GM12878 (cell line): ENCODE results near the gene HDAC7. TPM values are rescaled to one million over a fixed set of nuclear protein-coding genes. Genes with fewer than 3 reads are reported as not detected.

ENCODE experiments used
- ATAC-seq: fragments of 200-7000 bp; cut with Tn5 transposase; 3 replicates; pipeline ENCODE4 v1.9.1; 2020; ENCODE audit warnings: mild to moderate bottlenecking, moderate library complexity
- BruUV-seq: library from RNA; stranded (reverse); fragments of 400-500 nt; replicated peaks from 2 replicates; lab custom pipeline; 2021; lab: Mats Ljungman, UMichigan
- CTCF ChIA-PET: fragments of 300-600 bp; sonication (Branson Sonifier 250); formaldehyde crosslinking; extraction: SDS; loops from one replicate; lab custom pipeline; 2021; ENCODE audit warnings: inconsistent platforms; lab: Yijun Ruan, JAX
- POLR2A ChIA-PET: fragments of 350-600 bp; formaldehyde crosslinking; extraction: SDS; loops from one replicate; lab custom pipeline; 2021; ENCODE audit warnings: inconsistent platforms; lab: Charles Lee
- RAD21 ChIA-PET: fragments of 300-600 bp; sonication (Branson Sonifier 250); formaldehyde crosslinking; loops from one replicate; lab custom pipeline; 2023; ENCODE audit warnings: antibody characterized with exemption; ENCODE audit not compliant: unreplicated experiment; lab: Charles Lee
- SMC1A ChIA-PET: fragments of 300-600 bp; sonication (Branson Sonifier 250); formaldehyde crosslinking; loops from one replicate; lab custom pipeline; 2023; ENCODE audit not compliant: unreplicated experiment, uncharacterized antibody; lab: Charles Lee
- DNase-seq: peaks from one replicate; pipeline ENCODE4 v3.0.0-alpha.2; 2011; ENCODE audit warnings: low read depth, low spot score
- FAIRE-seq: peaks from 3 replicates; lab custom pipeline; 2011; peaks lifted over from hg19 to GRCh38; lab: Jason Lieb, UNC
- H2AFZ ChIP-seq: 2 replicates; pipeline ENCODE4 v1.6.0; 2011; ENCODE audit warnings: low read depth, low read length, control low read depth; ENCODE audit not compliant: control insufficient read depth
- H3K27ac ChIP-seq: 2 replicates; pipeline ENCODE4 v1.5.1; 2011; ENCODE audit warnings: control low read depth; ENCODE audit not compliant: control insufficient read depth, insufficient read depth
- H3K27me3 ChIP-seq, 2 experiments: replicated peaks in 1 of 2; 2 replicates each; pipeline versions ENCODE4 v1.6.0 to v1.6.1; 2011; ENCODE audit warnings: low read length in 1 of 2; ENCODE audit not compliant: control insufficient read depth in 2 of 2, insufficient read depth in 2 of 2
- H3K36me3 ChIP-seq, 2 experiments: 2 replicates each; pipeline ENCODE4 v1.5.1; 2011; ENCODE audit warnings: low read length in 1 of 2; ENCODE audit not compliant: control insufficient read depth in 2 of 2, insufficient read depth in 2 of 2
- H3K4me1 ChIP-seq: 2 replicates; pipeline ENCODE4 v1.6.1; 2011; ENCODE audit warnings: mild to moderate bottlenecking, low read length, moderate library complexity, mixed read lengths; ENCODE audit not compliant: control insufficient read depth, insufficient read depth
- H3K4me2 ChIP-seq: 2 replicates; pipeline ENCODE4 v1.6.0; 2011; ENCODE audit warnings: control low read depth; ENCODE audit not compliant: control insufficient read depth, insufficient read depth
- H3K4me3 ChIP-seq: fragments of 200-600 bp; sonication (generic); 2 replicates; pipeline ENCODE4 v1.5.1; 2016
- H3K79me2 ChIP-seq: 2 replicates; pipeline ENCODE4 v1.6.0; 2011; ENCODE audit warnings: low read length; ENCODE audit not compliant: control insufficient read depth, insufficient read depth
- H3K9ac ChIP-seq: 2 replicates; pipeline ENCODE4 v1.8.0; 2011; ENCODE audit warnings: low read length, control low read depth, mixed read lengths; ENCODE audit not compliant: control insufficient read depth, insufficient read depth
- H3K9me3 ChIP-seq: replicated peaks from 3 replicates; pipeline ENCODE4 v1.5.1; 2011; ENCODE audit warnings: mild to moderate bottlenecking, low read length; ENCODE audit not compliant: control insufficient read depth, insufficient read depth
- H4K20me1 ChIP-seq: 2 replicates; pipeline ENCODE4 v1.6.0; 2011; ENCODE audit not compliant: control insufficient read depth, insufficient read depth
- ELK1 ChIP-seq: IDR thresholded peaks from 2 replicates; pipeline ENCODE4 v1.6.1; 2012; ENCODE audit warnings: low read depth, low read length, improper control_type of control experiment
- FOXK2 ChIP-seq: fragments of 450-650 bp; IDR thresholded peaks from 2 replicates; pipeline ENCODE4 v1.6.1; 2017; ENCODE audit warnings: mild to moderate bottlenecking, moderate library complexity
- GABPA ChIP-seq: IDR thresholded peaks from 2 replicates; pipeline ENCODE4 v1.6.1; 2014; ENCODE audit warnings: antibody characterized with exemption, low read depth, mild to moderate bottlenecking, inconsistent platforms
- HDAC2 ChIP-seq: fragments of 200-600 bp; sonication (generic); IDR thresholded peaks from 2 replicates; pipeline ENCODE4 v1.6.1; 2017
- JUNB ChIP-seq: IDR thresholded peaks from 2 replicates; pipeline ENCODE4 v1.6.1; 2016; ENCODE audit warnings: antibody characterized with exemption, mild to moderate bottlenecking
- NFXL1 ChIP-seq: fragments of 450-650 bp; IDR thresholded peaks from 2 replicates; pipeline ENCODE4 v1.6.1; 2017; ENCODE audit warnings: antibody characterized with exemption, mild to moderate bottlenecking, borderline replicate concordance
- PAX5 ChIP-seq: IDR thresholded peaks from 2 replicates; pipeline ENCODE4 v1.6.1; 2011; ENCODE audit warnings: low read depth, low read length, borderline replicate concordance
- PML ChIP-seq: IDR thresholded peaks from 2 replicates; pipeline ENCODE4 v1.6.1; 2012; ENCODE audit warnings: low read length, inconsistent platforms
- POLR2A ChIP-seq: IDR thresholded peaks from 2 replicates; pipeline ENCODE4 v1.6.1; 2011; ENCODE audit warnings: low read depth, mild to moderate bottlenecking, low read length
- RAD51 ChIP-seq: fragments of 450-650 bp; IDR thresholded peaks from 2 replicates; pipeline ENCODE4 v1.6.1; 2016; ENCODE audit warnings: moderate library complexity, mild to moderate bottlenecking, inconsistent platforms
- RBBP5 ChIP-seq: fragments of 200-600 bp; sonication (generic); conservative IDR thresholded peaks from 2 replicates; pipeline ENCODE4 v1.6.1; 2016
- RELA ChIP-seq: fragments of 450-650 bp; IDR thresholded peaks from 2 replicates; pipeline ENCODE4 v1.8.0; 2014; ENCODE audit warnings: borderline replicate concordance; ENCODE audit not compliant: partially characterized antibody
- RUNX3 ChIP-seq: IDR thresholded peaks from 2 replicates; pipeline ENCODE4 v1.6.1; 2012; ENCODE audit warnings: low read length, inconsistent platforms
- SRF ChIP-seq, 2 experiments: IDR thresholded peaks; 2 replicates each; pipeline ENCODE4 v1.6.1; 2011; ENCODE audit warnings: low read depth in 2 of 2, low read length in 2 of 2, mild to moderate bottlenecking in 1 of 2, moderate library complexity in 1 of 2
- TARDBP ChIP-seq: IDR thresholded peaks from 2 replicates; pipeline ENCODE4 v1.6.1; 2016; ENCODE audit warnings: borderline replicate concordance
- TCF7 ChIP-seq: IDR thresholded peaks from 2 replicates; pipeline ENCODE4 v1.6.1; 2014; ENCODE audit warnings: antibody characterized with exemption, borderline replicate concordance
- ZBED1 ChIP-seq: IDR thresholded peaks from 2 replicates; pipeline ENCODE4 v1.6.1; 2016; ENCODE audit warnings: borderline replicate concordance
- ZNF207 ChIP-seq: fragments of 450-650 bp; IDR thresholded peaks from 2 replicates; pipeline ENCODE4 v1.6.1; 2014; ENCODE audit warnings: antibody characterized with exemption, mild to moderate bottlenecking, borderline replicate concordance
- ZNF687 ChIP-seq: fragments of 450-650 bp; IDR thresholded peaks from 2 replicates; pipeline ENCODE4 v1.6.1; 2017; ENCODE audit warnings: mild to moderate bottlenecking, moderate library complexity
- ZSCAN29 ChIP-seq: fragments of 450-650 bp; IDR thresholded peaks from 2 replicates; pipeline ENCODE4 v1.6.1; 2017; ENCODE audit warnings: mild to moderate bottlenecking, moderate library complexity
- WGBS: methylation state at CpG from one replicate; pipeline ENCODE4 v1.1.6; 2016; ENCODE audit warnings: low lambda C conversion rate; ENCODE audit not compliant: insufficient replicate concordance, insufficient coverage; ENCODE audit errors: missing lambda C conversion rate; 5-methylcytosine and 5-hydroxymethylcytosine counted together
- in situ Hi-C: fragments of 300-500 bp; cut with MboI; formaldehyde crosslinking; loops from 9 replicates; pipeline ENCODE4 v1.14.3; 2018; ENCODE audit warnings: mixed read lengths
- intact Hi-C: fragments of 100-400 bp; cut with micrococcal nuclease; formaldehyde crosslinking; loops from one replicate; pipeline ENCODE4 v1.14.2; 2022; ENCODE audit not compliant: unreplicated experiment
- polyA plus RNA-seq, 11 experiments: library from polyadenylated mRNA; depleted of rRNA in 4 of 11; unstranded in 6 of 11; stranded (reverse) in 5 of 11; fragments of >200 nt; fragmentation: Nextera tagmentation in 4 of 11; fragmentation: Illumina TruSeq in 1 of 11; extraction: Ambion mirVana in 4 of 11; extraction: Trizol in 1 of 11; gene quantifications; 1 replicate in 1 of 11; 2 replicates in 10 of 11; pipeline versions ENCODE4 v1.2.1 to v1.2.3, GENCODE V29; 2011 to 2016; ENCODE audit warnings: inconsistent platforms in 2 of 11, missing spikeins in 2 of 11, low read depth in 1 of 11
- total RNA-seq, 4 experiments: library from RNA; depleted of rRNA in 3 of 4; stranded (reverse); fragments of >200 nt in 3 of 4; fragmentation: Illumina TruSeq in 1 of 4; extraction: Trizol in 1 of 4; gene quantifications; 2 replicates each; pipeline versions ENCODE4 v1.2.1 to v1.2.3, GENCODE V29; 2013 to 2021
- TF ChIP-seq, protein P1 (sequence below): fragments of 450-650 bp; IDR thresholded peaks from 2 replicates; pipeline ENCODE4 v1.6.1; 2014; ENCODE audit warnings: mild to moderate bottlenecking

The HDAC7 gene
- total and polyA plus RNA-seq, 10 of the 15 experiments (the other 5 are each of a cell fraction or from before 2014, with no cell fraction given) = 0.47 to 18.3 (median 5.4) TPM

DNA sequence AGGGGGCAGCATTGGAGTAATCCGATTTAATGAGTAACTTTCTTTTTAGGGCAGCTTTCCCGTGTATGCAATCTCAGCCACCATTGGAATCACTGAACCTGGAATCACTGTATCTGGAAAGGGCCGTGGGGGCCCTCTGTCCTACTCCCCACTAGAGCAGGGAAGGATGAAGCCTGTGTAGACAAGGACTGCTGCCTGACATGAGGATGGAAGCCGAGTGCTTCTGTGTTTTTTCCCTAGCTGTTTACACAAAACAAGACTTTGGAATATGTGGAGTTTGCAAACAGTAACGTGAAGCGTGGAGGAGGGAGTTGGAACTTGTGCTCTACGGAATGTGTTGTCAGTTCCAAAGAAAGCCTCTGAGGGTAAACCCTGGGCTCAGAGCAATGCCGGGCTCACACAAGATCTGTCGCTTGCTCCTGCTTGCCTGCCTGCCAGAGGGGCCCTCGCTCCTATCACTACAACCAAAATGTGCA, 32.4 kb upstream of the HDAC7 start (continued):
- TF ChIP-seq RAD51 (no peak), RUNX3 (no peak), SRF (IDR thresholded peaks at IDR 0.05; ENCODE audit: low read depth in 2 of 2, low read length in 2 of 2) (no peak), TCF7 (no peak), GABPA (no peak), PAX5 (no peak), ZNF207 (no peak)

- Histone ChIP-seq H3K27ac (no peak overlapping the region), H3K36me3 (no peaks in the 10 kb centered on the region), H4K20me1 (no peaks in the 10 kb centered on the region), H3K9ac (no peak overlapping the region), H3K4me2 (no peak overlapping the region), H3K27me3 (no peaks in the 10 kb centered on the region), H3K4me3 (no peak overlapping the region), H3K4me1 (no peaks in the 10 kb centered on the region), H3K79me2 (no peaks in the 10 kb centered on the region), H2AFZ (no peak overlapping the region), H3K9me3 (no peaks in the 10 kb centered on the region)
- SMC1A ChIA-PET = interaction anchor here (1.4 kb wide), 1 partner anchor 35 kb away, joined by 3 read pairs; no protein-coding TSS in a partner anchor
- ATAC-seq = no peak
- RAD21 ChIA-PET = interaction anchor here (1.4 kb wide), 1 partner anchor 35 kb away, joined by 4 read pairs; no protein-coding TSS in a partner anchor
- in situ Hi-C loops = no loop called here
- BruUV-seq = no TSS peak
- no peak for FAIRE-seq
- WGBS = 63% methylated on average over 3 of the region's 3 CpGs
- CTCF ChIA-PET = interaction anchor here (2.2 kb wide), 1 partner anchor 11 kb away, joined by 6 read pairs; no protein-coding TSS in a partner anchor
- DNase-seq = no peak
- intact Hi-C loops = no loop called here
- POLR2A ChIA-PET = no interaction called here
- TF ChIP-seq NFXL1 (no peak), ZSCAN29 (no peak), FOXK2 (no peak), POLR2A (no peak), JUNB (no peak), ELK1 (no peak), TARDBP (no peak), ZNF687 (no peak), HDAC2 (no peak), RELA (no peak), PML (no peak), RBBP5 (no peak), ZBED1 (no peak)
- TF ChIP-seq, protein P1, sequence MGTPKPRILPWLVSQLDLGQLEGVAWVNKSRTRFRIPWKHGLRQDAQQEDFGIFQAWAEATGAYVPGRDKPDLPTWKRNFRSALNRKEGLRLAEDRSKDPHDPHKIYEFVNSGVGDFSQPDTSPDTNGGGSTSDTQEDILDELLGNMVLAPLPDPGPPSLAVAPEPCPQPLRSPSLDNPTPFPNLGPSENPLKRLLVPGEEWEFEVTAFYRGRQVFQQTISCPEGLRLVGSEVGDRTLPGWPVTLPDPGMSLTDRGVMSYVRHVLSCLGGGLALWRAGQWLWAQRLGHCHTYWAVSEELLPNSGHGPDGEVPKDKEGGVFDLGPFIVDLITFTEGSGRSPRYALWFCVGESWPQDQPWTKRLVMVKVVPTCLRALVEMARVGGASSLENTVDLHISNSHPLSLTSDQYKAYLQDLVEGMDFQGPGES = no peak
Measured at GRCh38 chr12:47851303-47851952, 31.7 kb upstream of the HDAC7 start.
